ENCODE data around the gene SRSF7. TPM values are rescaled to one million over a fixed set of nuclear protein-coding genes. Genes with fewer than 3 reads are reported as not detected.
"Not testable (repeated sequence)": the region's sequence is repeated elsewhere in the genome, so short reads cannot be mapped to it uniquely, and the experiment has no call there.

SRSF7 gene
- total RNA-seq, 4 donors from 2014 or later = 39.0 to 109 (median 73.4) TPM

GRCh38 chr2:38742797-38743559 lies 8.2 kb downstream of the SRSF7 start:
- Histone ChIP-seq H3K4me3 (no peak overlapping the region), H3K27ac (peak overlapping the region in 1 of 4 donors; percentile 30), H3K4me1 (peaks cover 11 to 78% (median 18%) of the 10 kb centered on the region in 3 donors), H3K36me3 (peaks cover 1 to 68% of the 10 kb centered on the region in 2 donors), H3K9me3 (no peaks in the 10 kb centered on the region), H3K27me3 (no peaks in the 10 kb centered on the region)
- peak; percentile 16 for ATAC-seq
- WGBS, 2 donors (ENCODE audit: low coverage in 1 of 2) = 35 to 56% methylated on average over 2 to 4 of the region's 10 CpGs
- TF ChIP-seq POLR2AphosphoS5 (IDR thresholded peaks at IDR 0.05) = no peak
- TF ChIP-seq, protein P1, sequence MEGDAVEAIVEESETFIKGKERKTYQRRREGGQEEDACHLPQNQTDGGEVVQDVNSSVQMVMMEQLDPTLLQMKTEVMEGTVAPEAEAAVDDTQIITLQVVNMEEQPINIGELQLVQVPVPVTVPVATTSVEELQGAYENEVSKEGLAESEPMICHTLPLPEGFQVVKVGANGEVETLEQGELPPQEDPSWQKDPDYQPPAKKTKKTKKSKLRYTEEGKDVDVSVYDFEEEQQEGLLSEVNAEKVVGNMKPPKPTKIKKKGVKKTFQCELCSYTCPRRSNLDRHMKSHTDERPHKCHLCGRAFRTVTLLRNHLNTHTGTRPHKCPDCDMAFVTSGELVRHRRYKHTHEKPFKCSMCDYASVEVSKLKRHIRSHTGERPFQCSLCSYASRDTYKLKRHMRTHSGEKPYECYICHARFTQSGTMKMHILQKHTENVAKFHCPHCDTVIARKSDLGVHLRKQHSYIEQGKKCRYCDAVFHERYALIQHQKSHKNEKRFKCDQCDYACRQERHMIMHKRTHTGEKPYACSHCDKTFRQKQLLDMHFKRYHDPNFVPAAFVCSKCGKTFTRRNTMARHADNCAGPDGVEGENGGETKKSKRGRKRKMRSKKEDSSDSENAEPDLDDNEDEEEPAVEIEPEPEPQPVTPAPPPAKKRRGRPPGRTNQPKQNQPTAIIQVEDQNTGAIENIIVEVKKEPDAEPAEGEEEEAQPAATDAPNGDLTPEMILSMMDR (IDR thresholded peaks at IDR 0.05) = no peak

DNA sequence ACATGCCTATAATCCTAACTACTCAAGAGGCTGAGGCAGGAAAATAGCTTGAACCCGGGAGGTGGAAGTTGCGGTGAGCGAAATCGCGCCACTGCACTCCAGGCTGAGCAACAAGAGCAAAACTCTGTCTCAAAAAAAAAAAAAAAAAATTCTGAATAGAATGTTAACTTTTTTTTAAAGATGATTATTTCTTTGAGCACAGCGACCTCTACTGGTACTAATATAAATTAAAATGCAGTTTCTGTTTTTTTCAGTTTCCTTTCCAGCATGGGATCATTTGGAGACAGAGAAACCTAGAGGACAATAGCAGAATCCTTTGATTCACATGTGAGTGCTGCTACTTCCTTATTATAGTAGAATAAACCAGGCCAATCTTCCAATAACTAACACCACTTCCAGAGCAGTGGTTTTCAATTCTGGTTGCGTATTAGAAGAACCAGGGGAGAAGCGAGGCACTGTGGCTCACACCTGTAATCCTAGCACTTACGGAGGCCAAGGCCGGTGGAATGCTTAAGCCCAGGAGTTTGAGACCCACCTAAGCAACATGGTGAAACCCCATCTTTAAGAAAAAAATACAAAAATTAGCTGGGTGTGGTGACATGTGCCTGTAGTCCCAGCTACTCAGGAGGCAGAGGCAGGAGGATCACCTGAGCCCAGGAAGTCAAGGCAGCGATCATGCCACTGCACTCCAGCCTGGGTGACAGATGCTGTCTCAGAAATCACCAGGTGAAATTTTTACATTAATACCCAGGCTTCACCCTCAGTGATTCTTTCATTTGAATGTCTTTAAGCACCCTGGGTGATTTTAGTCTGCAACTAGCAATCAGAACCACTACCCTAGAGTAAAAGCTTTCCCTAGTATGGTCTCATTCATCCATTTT lies 10.1 kb downstream of the SRSF7 start:
- WGBS, 2 donors (ENCODE audit: low coverage in 1 of 2) = 10 to 54% methylated on average over 4 to 11 of the region's 11 CpGs
- H3K4me1 ChIP-seq = peaks cover 3 to 78% (median 5%) of the 10 kb centered on the region in 3 donors
- H3K27me3 ChIP-seq = no peaks in the 10 kb centered on the region
- TF ChIP-seq POLR2A (IDR thresholded peaks at IDR 0.05) = no peak
- TF ChIP-seq, protein P1 (IDR thresholded peaks at IDR 0.05) = peak; percentile 60 to 91 (median 68)
- H3K9me3 ChIP-seq = no peaks in the 10 kb centered on the region
- H3K36me3 ChIP-seq = peaks cover 0 to 49% of the 10 kb centered on the region in 2 donors
- H3K4me3 ChIP-seq = peak overlapping the region in 1 of 2 donors; percentile 13
- no peak for ATAC-seq
- H3K27ac ChIP-seq = peak overlapping the region; percentile 45 to 81 (median 68)

- Histone ChIP-seq H3K27me3 (no peaks in the 10 kb centered on the region), H3K4me1 (peaks cover 2 to 77% (median 3%) of the 10 kb centered on the region in 3 donors), H3K4me3 (no peak overlapping the region), H3K9me3 (no peaks in the 10 kb centered on the region), H3K27ac (peak overlapping the region in 3 of 4 donors; percentile 2 to 81 (median 80)), H3K36me3 (peaks cover 0 to 33% of the 10 kb centered on the region in 2 donors)
- 93 to 94% methylated on average over 2 of the region's 2 CpGs for WGBS, 2 donors (ENCODE audit: low coverage in 1 of 2)
- TF ChIP-seq POLR2A (IDR thresholded peaks at IDR 0.05) (no peak), POLR2AphosphoS5 (IDR thresholded peaks at IDR 0.05) (no peak), EP300 (IDR thresholded peaks at IDR 0.05) (no peak)
- ATAC-seq = no peak
Measured at GRCh38 chr2:38739524-38739923, 11.6 kb downstream of the SRSF7 start.

GRCh38 chr2:38737925-38738324 lies 13.2 kb downstream of the SRSF7 start:
- Histone ChIP-seq H3K4me3 (no peak overlapping the region), H3K27me3 (no peaks in the 10 kb centered on the region), H3K9me3 (no peaks in the 10 kb centered on the region), H3K27ac (peak overlapping the region; percentile 73 to 81 (median 80)), H3K4me1 (peaks cover 0 to 71% (median 0%) of the 10 kb centered on the region in 3 donors), H3K36me3 (peaks cover 0 to 28% of the 10 kb centered on the region in 2 donors)
- no peak for TF ChIP-seq POLR2AphosphoS5 (IDR thresholded peaks at IDR 0.05)
- no peak for TF ChIP-seq EP300 (IDR thresholded peaks at IDR 0.05)
- TF ChIP-seq POLR2A (IDR thresholded peaks at IDR 0.05) = no peak
- TF ChIP-seq, protein P1 (IDR thresholded peaks at IDR 0.05) = no peak
- 83 to 100% methylated on average over 1 to 2 of the region's 3 CpGs for WGBS, 2 donors (ENCODE audit: low coverage in 1 of 2)
- no peak for ATAC-seq

- H3K4me3 ChIP-seq, H3K27me3 ChIP-seq, H3K9me3 ChIP-seq: not testable (repeated sequence)
- Histone ChIP-seq H3K4me1 (peaks cover 0 to 64% (median 0%) of the 10 kb centered on the region in 3 donors), H3K27ac (peak overlapping the region; percentile 73 to 81 (median 80)), H3K36me3 (peaks cover 0 to 28% of the 10 kb centered on the region in 2 donors)
- WGBS, 2 donors (ENCODE audit: low coverage in 1 of 2) = 45 to 60% methylated on average over 9 to 11 of the region's 11 CpGs
- ATAC-seq = peak; percentile 82
- TF ChIP-seq POLR2AphosphoS5 (IDR thresholded peaks at IDR 0.05) = peak; percentile 97
Measured at GRCh38 chr2:38737000-38737698, 14.0 kb downstream of the SRSF7 start.

Measured in gastroesophageal sphincter (tissue), 4 donors.